HG03521 (cell line): ENCODE data around the gene CCDC127.

Experiments used
- ATAC-seq: cut with Tn5 transposase; IDR thresholded peaks from one replicate; pipeline ENCODE4 v1.9.1; 2021; ENCODE audit warnings: mild to moderate bottlenecking, moderate library complexity; ENCODE audit not compliant: unreplicated experiment

The CCDC127 gene

DNA sequence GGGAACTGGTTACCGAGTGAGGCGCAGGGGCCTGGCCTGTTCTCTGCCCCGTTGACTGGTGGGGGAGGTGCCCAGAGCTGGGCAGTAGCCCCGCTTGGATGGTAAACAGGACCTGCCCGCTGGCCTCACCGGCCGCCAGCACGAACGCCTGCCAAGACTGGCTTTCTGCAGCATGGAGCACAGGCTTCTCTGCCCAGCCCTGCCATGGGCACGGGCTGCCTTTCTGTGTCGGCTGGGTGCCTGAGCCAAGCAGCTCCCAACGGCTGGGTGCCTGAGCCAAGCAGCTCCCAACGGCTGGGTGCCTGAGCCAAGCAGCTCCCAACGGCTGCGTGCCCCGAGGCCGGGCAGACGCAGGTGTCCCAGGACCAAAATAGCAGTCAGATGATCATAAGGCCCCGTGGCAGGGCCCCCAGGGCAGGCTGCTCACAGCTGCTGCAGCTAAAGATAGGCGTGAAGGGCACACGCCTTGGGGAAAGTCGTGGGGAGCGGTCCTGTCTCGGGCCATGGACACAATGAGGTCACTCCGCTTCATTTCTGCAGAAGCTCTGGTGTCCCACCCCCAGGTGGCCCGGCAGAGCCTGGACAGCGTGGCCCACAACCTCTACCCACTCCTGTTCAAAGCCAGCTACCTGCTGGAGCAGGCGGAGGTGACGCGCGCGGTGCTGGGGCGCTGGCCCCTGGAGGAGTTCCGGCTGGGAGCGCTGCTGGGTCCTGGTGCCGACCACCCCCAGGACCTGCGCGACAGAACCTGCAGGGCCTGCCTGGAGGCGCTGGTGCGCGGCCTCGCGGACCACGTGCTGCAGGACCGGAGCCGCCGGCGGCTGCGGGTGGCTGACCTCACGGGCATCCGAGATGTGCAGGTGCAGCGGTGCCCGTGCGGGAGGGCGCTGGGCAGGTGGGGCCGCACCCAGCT, 26.7 kb downstream of the CCDC127 start, which contains the start of gene LRRC14B:
Gene LRRC14B, plus strand, starts transcription at position 460 of the 913 bp plus-strand sequence. Its CDS starts 44 bp downstream, at position 504.
- no peak for ATAC-seq

DNA sequence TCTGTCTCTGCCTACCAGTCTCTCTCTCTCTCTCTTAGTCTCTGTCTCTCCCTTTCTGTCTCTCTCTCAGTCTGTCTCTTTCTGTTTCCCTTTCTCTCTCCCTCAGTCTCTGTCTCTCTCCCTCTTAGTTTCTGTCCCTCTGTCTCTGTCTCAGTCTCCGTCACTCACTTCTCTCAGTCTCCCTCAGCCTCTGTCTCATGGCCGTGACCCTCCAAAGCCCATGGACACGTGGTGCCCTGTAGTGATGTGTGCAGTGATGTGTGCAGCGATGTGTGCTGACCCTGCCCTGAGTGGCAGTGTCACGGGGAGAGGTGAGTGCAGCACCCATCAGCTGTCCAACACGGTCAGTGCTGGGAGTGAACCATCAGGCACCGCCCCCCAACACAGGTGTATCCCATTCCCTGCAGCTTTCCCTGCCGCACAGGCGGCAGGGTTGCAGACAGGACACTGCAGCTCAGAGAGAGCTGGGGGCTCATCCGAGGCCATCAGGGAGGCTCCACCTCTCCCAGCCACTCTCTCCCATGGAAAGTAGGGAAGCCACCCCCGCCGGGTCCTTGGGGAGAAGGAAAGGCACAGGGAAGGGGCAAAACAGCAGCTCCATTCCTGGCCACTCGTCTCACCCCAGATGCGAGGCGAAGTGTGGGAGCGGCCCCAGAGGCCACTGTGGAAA, 27.5 kb downstream of the CCDC127 start:
- ATAC-seq = no peak

DNA sequence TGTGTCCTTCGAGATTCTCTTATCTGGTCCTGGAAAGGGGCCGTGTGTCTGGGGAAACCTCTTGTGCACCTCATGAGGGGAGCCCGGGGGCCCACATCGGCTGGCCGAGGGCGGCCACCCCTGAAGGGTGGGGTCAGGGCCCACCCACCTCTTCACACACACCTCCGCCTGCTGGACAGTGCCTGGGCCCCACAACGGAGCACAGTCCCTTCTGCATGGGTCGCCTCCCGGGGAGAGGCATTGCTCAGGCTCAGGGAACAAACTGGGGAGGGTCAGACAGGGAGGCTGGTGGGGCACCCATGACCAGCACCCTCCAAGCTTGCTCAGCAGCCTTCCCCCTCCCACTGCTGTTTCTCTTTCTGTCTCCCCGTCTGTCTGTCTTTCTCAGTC, 28.0 kb downstream of the CCDC127 start:
- no peak for ATAC-seq

- ATAC-seq = no peak
These were observed 28.5 kb downstream of the CCDC127 start for GRCh38 chr5:189486-189885.

DNA sequence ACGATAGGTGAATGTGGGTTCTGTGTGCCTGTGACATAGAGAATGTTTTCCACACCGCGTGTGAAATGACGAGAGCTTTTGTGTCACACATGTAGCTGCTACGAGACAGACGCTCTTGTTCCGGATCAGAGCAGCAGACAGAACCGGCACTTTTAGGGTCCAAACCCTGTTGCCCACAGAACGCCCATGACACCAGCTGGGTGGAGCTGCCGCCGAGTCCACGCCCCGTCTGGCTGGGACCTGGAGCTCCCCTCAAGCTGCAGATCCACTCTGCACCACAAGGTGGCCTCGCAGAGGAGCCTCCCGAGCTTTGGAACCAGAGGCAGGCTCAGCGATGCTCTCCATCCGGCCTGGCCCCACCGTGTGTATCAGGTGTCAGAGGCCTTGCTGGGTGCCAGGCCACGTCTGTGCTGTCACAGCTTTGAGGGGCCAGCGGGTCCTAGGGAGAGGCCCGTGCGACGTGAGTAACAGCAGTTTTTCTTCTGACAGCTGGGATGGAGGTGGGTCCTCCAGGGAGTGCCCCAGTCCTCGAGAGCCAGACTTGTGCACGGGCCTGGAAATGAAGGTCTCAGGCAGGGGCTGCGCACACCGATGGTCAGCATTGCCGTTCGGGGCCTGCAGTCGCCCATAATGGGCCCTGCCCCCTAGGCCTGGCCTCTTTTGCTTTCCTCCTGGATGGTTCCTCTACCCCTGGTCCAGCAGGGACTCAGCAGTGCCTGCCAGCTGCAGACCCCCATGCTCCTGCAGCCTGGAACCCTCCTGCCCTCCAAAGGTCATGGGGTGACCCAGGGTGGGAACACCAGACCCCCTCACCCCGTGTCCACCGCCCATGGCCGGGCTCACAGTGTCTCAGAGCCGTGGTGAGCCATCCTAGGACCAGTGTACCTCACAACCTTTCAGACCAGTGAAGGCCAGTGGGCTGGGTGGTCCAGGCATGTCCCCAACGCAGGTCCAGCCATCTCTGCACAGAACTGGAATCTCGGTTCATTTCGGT, 29.2 kb downstream of the CCDC127 start:
- ATAC-seq = peak; percentile 63

GRCh38 chr5:187617-188451, 30.1 kb downstream of the CCDC127 start:
- ATAC-seq = no peak

DNA sequence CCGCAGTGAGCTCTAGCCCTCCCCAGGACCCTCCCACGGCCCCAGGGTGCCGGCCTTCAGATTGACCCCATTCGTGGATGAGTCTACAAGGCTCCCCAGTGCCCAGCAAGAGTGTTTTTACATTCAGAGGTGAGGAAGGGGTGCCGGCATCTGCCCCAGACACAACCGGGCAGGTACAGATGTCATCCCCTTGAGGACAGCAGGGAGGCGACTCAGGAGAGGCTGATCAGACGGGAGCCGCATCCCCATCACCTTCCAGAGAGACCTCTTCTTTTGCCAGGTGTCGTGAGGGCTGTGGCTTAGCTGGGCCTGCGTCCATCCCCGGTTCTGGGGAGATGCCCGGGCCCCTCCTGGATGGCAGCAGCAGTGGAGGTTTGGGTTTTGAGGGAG, 30.9 kb downstream of the CCDC127 start:
- no peak for ATAC-seq

DNA sequence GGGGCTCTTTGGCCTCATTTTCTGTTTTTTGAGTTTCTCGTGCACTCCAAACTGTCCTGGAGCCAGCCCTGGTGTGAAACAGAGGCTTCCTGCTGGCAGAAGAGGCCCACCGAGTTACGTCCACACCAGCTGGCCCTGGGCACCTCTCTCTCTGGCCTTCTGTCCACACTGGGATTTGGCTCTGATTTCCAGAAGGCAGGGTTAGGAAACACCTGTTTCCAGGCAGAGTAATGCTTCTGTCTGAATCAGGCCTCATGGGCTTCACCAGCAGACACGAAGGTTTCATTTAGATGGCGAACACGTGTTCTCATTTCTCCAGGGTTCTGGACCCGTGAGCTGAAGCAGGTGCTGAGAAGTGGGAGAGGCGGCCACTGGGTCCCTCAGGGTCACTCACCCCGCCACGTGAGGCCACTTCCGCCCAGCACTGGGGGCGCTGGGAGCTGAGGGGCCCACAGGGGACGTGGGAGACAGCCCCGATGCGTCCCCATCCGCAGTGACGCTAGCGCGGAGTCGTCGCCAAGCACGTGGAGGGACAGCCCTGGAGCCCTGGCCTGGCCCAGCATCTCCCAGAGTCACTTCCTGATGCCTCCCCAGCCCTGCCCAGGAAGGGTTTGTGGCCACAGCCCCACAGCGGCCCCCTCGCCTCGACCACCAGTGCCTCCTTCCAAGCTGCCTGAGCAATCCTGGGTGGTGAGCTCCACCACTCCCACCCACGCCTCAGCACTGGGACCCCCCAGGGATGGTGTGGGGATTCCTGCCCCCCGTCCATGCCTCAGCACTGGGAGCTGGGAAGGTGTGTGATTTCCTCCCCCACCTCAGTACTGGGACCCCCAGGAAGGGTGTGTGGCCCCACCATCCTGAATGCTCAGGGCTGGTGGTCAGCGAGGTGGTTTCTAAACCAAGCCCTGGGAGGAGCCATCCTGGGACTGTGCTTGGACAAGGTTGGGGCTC, 31.6 kb downstream of the CCDC127 start:
- ATAC-seq = no peak

DNA sequence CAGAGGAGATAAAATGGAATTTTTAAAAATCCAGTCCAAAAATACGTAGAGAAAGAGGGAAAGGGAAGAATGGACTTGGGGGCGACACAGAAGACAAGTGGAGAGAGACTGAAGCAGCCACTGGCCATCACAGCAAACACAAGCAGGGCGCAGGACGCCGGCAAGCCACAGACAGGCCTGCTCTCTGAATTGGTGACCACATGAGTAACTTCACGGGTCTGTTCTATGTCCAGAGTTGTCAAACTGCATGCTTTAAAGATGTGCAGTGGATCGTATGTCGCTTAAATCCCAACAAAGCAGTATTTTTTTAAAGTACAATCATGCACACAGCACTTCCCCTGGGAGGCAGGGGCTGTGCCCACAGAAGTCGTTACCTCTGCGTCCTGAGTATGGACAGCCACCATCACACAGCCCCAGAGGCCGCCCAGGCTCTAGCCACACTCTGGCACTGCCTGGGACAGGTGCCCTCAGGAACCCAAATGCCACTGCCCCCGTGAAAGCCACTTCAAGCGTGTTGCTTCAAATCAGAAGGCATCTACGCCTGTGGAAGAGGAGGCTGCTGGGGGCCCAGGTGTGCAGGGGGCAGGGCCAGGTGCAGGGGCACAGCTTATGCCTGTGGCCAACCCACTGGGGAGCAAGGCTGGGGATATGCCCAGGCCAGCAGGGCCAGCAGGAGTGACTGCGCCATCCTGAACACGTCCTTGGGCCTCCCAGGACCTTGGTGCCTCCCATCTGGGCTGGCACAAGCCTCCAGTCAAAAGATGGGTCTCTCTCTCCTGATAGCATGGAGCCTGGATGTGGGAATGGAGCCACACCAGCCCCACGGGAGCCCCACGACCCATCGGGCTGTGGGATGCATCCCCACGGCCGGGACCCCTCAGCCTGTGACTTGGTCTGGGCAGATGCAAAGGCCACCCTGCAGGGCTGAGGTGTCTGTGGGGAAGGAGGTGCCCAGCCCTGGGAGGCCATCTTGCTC, 32.6 kb downstream of the CCDC127 start:
- no peak for ATAC-seq

GRCh38 chr5:184471-184870, 33.5 kb downstream of the CCDC127 start:
- no peak for ATAC-seq

- no peak for ATAC-seq
These were observed 35.8 kb downstream of the CCDC127 start for GRCh38 chr5:182126-182525.

DNA sequence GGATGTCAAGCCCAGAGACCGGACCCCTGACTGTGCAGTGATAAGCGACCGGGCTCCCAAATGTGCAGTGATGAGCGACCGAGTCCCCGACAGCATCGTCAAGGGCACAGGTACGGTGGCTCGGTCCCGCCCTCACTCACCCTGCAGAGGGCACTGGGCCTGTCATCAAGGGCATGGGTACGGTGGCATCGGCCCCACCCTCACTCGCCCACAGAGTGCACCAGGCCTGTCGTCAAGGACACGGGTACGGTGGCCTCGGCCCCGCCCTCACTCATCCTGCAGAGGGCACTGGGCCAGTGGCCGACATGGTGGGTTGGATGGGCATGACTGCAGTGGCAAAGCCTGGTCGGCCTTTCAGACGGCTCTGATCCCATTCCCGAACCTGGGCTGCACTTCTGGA, 36.4 kb downstream of the CCDC127 start:
- ATAC-seq = no peak

GRCh38 chr5:181160-181559, 36.8 kb downstream of the CCDC127 start:
- no peak for ATAC-seq

DNA sequence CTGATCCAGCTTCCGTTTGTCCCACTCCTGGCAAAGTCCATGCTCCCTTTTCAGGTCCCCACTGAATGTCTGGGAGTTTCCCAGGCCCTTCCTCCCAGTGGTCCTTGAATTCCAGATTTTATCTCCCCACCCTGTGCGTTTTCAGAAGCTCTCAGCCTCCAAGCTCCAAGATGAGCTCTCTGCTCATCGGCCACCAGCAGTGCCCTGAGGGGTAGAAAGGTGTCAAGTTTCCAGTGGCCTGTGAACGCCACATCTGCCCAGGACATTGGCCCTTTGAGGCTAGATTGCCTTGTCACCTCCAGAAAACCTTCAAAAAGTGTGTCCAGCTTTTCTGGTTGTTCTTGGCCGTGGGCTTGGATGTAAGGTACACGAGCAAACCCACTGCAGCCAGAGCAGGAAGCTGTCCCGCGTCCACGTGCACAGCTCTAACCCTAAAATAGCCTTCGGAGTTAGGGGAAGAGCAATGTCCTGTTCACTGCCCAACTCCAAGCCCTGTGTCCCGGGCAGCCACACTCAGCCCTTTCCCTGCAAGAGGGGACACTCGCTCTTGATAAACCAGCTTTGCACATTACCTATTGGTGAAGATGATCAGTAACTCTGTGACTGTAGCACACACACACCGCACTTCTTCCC, 37.6 kb downstream of the CCDC127 start:
- no peak for ATAC-seq

- no peak for ATAC-seq
These were observed 38.6 kb downstream of the CCDC127 start for GRCh38 chr5:179401-179800.

- ATAC-seq = no peak
These were observed 39.8 kb downstream of the CCDC127 start for GRCh38 chr5:178110-178509.

DNA sequence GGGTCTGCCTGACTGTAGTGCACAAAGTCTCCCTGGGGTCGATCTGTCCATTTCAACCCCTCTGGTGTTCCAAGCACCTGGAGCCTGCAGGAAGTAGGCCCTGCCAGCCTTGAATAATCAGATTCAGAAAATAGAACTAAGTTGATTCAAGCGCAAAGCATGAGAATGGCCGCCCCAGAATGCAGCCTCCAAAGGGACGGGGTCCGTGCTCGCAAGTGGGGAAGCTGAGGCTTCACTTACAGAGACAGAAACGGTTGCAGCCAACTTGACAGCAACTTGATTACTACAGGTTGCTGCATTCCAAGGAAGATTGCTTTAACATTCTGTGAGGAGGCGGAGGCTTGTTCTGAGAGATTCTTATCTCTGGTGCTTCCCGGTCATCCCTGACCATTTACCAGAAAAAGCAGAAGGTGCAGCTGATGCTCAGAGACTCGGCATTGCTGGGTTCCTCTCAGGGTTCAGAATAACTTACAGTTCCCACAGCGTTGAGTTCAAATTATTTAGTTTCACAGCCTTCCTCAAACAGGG, 41.6 kb downstream of the CCDC127 start:
- ATAC-seq = no peak
